ENCODE measurements around the gene RTL10.

DNA sequence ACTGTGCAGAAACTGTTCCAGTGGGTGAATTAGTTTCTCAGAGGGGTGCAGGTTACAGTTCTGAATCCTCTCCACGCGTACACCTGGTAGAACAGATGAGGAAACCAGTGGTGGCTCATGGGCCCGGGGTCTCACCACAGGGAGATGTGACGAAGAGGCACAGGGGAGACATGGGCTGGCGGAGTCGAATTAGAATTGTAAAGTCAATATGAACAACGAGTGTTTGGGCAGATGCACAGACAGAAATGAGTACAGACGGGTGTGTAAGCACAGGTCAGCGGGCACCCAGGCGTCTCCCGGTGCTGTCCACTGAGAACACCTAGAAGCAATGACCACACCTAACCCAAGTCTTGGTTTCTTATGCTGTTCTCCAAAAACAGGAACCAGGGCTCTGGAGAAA lies 41.8 kb downstream of the RTL10 start:
- TF ChIP-seq, protein P1, sequence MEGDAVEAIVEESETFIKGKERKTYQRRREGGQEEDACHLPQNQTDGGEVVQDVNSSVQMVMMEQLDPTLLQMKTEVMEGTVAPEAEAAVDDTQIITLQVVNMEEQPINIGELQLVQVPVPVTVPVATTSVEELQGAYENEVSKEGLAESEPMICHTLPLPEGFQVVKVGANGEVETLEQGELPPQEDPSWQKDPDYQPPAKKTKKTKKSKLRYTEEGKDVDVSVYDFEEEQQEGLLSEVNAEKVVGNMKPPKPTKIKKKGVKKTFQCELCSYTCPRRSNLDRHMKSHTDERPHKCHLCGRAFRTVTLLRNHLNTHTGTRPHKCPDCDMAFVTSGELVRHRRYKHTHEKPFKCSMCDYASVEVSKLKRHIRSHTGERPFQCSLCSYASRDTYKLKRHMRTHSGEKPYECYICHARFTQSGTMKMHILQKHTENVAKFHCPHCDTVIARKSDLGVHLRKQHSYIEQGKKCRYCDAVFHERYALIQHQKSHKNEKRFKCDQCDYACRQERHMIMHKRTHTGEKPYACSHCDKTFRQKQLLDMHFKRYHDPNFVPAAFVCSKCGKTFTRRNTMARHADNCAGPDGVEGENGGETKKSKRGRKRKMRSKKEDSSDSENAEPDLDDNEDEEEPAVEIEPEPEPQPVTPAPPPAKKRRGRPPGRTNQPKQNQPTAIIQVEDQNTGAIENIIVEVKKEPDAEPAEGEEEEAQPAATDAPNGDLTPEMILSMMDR (IDR thresholded peaks at IDR 0.05) = no peak
- TF ChIP-seq POLR2A (IDR thresholded peaks at IDR 0.05) = no peak
- TF ChIP-seq POLR2AphosphoS5 (IDR thresholded peaks at IDR 0.05; ENCODE audit: insufficient read depth in 1 of 2, low read depth in 1 of 2) = no peak
